ENCODE measurements around the gene ANP32A.

DNA sequence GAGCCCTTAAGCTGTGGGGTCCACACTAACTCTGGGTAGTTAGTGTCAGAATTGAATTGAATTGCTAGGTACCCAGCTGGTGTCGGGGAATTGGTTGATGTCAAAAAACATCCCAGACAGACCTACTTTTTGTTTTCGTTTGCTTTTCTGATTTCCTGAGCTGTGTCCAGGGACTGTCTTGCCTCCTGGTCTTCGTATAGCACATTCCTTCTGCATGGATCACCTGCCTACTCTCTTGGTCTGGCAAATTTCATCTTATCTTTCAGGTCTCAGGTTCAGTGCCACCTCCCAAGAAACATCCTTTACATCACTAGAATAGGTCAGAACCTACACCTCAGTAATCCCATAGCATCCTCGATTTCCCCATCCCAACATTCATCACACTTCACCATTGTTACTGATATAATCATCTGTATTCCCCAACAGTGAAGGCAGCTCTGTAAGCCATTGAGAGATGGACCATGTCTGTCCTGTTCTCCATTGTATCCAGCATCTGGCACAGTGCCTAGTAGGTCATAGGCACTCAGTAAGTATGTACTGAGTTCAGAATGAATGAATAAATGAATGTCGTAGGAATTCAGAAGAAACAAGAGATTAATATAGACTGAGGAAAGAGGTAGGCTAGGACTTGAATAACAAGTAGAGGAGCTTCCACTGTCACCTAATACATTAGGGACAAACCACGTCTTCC is 81.2 kb downstream of the ANP32A start:
- TF ChIP-seq, protein P1, sequence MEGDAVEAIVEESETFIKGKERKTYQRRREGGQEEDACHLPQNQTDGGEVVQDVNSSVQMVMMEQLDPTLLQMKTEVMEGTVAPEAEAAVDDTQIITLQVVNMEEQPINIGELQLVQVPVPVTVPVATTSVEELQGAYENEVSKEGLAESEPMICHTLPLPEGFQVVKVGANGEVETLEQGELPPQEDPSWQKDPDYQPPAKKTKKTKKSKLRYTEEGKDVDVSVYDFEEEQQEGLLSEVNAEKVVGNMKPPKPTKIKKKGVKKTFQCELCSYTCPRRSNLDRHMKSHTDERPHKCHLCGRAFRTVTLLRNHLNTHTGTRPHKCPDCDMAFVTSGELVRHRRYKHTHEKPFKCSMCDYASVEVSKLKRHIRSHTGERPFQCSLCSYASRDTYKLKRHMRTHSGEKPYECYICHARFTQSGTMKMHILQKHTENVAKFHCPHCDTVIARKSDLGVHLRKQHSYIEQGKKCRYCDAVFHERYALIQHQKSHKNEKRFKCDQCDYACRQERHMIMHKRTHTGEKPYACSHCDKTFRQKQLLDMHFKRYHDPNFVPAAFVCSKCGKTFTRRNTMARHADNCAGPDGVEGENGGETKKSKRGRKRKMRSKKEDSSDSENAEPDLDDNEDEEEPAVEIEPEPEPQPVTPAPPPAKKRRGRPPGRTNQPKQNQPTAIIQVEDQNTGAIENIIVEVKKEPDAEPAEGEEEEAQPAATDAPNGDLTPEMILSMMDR (conservative IDR thresholded peaks at IDR 0.05 in 1 of 2, IDR thresholded peaks at IDR 0.05 in 1 of 2; ENCODE audit: low read depth in 1 of 2, low read length in 2 of 2), result no peak
- no peak for TF ChIP-seq EZH2 (IDR thresholded peaks at IDR 0.05; ENCODE audit: low read length, missing control alignments)
